ENCODE measurements around the gene EXOG.

GRCh38 chr3:38573556-38573955 is 77.4 kb downstream of the EXOG start:
- TF ChIP-seq CTCF (IDR thresholded peaks at IDR 0.05; ENCODE audit: insufficient read depth, low read length, poor library complexity, severe bottlenecking) (no peak), EZH2phosphoT487 (conservative IDR thresholded peaks at IDR 0.05; ENCODE audit: low read length) (no peak)

Data from SU-DHL-6 (cell line).